Measurements from ENCODE around the gene CHRNB2.
A peak's percentile ranks its signal among the peaks of the same experiment; 100 is the strongest.

Gene CHRNB2

DNA sequence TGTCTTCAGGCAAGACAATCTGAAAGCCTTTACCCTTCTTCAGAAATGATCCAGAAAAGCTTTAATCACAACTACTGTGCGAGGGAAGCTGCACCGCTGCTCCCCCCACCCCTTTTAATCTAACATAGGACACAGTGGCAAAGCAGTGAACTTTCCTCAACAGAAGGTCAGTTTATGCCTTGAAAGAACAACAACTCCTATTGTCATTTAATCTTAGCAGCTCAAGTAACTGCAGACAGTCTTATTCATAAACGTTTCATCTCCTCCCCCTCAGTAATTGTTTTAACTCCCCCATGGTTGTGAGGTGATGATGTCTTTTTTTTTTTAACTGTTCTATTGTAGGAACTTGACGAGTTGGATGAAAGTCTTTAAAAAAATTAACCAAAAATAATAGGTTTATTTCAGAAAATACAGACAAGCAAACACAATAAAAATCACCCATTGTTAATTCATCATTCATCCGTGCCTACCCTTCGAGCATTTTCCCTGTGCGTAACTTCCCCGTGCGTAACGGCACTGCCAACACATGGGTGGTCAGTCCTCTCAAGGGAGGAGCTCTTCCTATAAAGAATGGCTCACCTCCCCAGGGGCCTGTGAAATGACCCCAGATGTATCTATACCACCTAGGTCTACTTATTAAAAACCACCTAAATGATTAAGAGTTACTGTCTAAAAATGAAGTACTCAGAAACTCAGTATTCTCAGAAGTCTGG, 43.7 kb downstream of the CHRNB2 start:
- no peak for DNase-seq

DNA sequence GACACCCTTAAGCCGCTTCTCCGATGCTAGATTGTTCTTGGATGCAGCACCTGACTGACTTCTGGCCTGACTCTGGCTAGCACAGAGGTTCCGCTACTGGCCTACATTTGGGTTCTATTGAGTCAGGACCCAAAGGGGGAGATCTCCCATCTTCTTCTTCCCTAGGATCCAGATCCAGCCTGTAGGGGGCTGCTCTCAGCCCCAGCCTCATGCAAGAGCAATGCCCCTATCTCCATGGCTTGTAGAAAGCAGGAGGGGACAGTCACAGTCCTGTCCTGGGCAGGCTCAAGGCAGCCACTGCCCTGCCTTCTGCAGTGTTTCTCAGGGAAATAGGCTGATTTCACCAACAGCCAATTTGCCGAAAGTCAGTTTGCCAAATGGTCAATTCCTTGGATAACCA, 46.7 kb downstream of the CHRNB2 start:
- DNase-seq = no peak

DNA sequence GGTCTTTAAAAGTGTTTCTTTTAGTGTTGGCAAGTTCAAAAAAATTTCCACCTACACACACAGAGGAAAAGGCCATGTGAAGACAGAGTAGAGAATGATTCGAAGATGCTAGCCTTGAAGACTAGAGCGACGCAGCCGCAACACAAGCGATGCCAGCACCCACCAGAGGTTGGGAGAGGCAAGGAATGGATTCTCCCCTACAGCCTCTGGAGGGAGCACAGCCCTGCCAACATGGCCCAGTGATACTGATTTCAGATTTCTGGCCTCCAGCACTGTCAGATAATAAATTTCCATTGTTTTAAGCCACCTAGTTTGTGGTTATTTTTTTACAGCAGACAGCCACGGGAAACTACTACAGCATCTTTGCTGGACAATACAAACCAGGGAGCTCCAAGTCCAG, 47.3 kb downstream of the CHRNB2 start:
- DNase-seq = no peak

DNA sequence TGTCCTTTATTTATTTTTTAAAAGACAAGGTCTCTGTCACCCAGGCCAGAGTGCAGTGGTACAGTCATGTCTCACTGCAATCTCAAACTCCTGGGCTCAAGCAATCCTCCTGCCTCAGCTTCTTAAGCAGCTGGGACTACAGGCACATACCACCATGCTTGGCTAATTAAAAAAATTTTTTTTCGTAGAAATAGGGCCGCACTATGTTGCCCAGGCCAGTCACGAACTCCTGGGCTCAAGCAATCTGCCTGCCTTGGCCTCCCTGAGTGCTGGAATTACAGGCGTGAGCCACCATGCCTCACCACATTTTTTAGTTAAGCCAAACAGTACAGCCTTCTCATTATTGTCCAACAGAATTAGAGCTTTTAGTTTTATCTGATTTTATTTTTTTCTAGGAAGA, 47.8 kb downstream of the CHRNB2 start:
- DNase-seq = no peak

DNA sequence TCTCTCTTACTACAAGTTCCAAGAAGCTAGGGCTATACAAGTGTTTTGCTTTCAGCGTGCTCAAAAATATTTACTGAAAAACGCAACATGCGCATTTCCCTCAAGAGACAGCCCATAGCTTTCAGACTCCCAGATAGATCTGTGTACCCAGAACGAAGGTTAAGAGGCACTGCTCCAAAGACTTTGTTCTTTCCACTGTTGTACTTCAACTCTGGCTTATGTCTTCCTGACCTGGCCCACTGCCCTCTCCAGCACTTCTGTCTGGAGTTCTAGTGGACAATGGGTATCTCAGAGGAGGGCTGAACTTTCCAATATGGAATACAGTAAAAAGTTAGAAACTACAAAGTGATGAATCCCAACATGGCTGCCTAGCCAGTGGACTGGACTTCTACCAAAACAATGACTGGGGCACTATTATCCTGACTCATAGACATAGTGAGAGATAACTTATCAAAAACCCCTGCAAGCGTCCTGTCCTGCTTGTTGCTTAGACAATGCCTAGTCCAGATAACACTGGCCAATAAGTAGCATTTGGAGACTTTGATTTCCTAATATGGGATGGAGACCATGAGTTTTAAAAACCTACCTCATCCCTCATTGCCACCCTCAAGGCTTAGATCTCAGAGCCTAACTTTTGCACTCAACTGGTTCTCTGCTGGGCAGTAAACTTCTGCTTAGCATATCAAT, 49.2 kb downstream of the CHRNB2 start:
- DNase-seq = no peak

DNA sequence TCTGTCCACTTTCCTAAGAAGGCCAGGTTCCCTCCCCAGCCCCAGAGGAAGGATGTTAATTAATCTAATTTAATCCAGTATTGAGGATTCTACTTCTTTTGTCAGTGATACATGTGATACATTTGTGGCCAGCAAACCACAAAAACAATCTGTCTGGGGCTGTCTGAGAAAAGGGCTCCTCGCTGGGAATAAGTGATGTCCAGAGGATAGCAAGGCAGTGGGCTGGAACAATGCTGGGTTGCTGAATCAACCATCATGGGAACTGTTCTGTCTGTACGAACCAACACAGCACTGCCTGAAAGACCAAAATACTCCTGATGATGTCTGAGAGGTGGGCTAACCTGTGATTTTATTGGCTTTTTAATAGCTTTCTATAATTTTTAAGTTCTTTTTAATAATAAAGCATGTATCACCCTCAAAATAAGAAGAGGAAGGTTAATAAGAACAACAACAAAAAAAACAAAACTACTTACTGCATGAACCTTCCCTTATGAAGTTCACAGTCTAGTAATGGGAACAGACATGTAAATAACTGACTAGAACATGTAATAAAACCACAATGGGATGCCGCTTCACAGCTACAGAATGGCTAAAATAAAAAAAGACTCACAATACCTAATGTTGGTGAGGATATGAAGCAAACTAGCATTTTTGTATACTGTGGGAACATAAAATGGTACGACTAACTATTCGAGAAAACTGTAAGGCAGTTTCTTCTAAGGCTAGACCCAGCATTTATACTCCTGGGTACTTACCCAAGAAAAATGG, 51.8 kb downstream of the CHRNB2 start:
- no peak for DNase-seq

DNA sequence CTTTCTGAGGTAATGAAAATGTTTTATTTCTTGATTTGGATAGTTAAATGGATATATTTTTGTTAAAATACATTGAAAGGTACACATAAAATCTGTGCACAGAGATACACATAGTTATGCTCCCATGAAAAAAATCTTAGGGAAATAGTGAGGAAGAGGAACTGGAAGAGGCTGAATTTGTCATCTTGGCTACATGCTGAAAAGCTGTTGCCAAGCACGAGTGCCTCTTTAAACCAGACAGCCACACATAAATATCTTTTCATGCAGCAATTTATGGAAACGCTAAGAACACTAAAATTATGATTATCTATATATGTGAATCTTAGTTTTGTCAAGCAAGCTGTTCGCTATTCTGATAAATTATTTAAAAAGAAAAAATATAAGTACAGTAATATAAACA, 53.2 kb downstream of the CHRNB2 start:
- no peak for DNase-seq

DNA sequence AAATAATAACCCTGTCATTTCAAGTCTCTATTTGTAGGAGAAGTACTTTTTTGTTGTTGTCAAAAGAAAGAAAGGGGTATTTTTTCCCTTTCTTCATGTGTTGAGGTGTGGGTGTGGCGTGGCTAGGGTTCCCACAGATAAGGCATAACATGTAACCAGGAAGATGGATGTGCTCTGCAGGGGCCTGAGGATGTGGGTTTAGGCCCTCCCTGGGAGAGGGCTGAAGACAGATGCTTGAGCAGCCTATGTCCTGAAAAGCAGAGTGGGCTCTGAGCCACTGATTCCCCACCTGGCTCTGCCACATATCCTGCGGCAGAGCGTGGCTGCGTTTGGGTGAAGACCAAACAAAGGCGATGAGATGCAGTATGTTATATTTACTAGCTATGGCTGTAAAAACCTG, 54.3 kb downstream of the CHRNB2 start:
- DNase-seq = no peak

DNA sequence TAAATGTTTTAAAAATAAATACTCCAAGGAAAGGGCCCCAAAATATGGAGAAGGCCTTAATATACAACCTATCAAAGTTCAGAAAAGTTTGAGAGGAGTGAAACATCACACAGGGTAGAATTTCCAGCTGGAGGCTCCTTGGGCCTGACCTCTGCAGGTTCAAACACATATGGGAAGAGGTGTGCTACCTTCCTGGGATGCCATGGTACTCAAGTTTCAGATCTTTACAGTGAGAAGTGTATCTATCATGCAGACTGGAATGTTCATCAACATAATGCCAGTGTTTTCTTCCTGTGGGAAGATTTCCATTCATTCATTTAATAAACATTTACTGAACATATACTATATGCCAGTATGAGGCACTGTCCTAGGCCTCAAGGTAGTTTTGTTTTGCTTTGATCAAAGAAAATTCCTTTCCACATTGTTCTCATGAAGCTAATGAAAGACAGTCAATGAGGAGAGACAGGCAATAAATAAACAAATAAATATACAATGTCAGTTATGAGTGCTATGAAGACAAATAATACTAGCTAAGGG, 55.0 kb downstream of the CHRNB2 start:
- DNase-seq = no peak

DNA sequence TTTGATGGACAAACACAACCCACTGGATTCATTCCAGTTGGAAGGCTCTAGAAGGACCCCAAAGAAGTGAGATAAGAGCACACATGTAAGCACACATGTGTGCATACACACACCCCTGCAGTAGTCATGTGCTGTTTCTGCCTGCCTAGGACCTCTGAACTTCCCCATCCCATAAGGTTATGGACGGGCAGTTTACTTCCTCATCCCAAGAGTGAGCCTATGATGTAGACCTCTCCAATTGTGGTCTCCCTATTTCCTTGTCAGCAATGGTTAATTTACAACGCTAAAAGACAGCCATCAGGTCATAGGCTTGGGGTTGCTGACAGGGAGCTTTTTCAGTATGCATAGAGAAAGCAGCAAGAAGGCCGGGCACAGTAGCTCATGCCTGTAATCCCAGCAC, 55.8 kb downstream of the CHRNB2 start:
- DNase-seq = no peak

DNA sequence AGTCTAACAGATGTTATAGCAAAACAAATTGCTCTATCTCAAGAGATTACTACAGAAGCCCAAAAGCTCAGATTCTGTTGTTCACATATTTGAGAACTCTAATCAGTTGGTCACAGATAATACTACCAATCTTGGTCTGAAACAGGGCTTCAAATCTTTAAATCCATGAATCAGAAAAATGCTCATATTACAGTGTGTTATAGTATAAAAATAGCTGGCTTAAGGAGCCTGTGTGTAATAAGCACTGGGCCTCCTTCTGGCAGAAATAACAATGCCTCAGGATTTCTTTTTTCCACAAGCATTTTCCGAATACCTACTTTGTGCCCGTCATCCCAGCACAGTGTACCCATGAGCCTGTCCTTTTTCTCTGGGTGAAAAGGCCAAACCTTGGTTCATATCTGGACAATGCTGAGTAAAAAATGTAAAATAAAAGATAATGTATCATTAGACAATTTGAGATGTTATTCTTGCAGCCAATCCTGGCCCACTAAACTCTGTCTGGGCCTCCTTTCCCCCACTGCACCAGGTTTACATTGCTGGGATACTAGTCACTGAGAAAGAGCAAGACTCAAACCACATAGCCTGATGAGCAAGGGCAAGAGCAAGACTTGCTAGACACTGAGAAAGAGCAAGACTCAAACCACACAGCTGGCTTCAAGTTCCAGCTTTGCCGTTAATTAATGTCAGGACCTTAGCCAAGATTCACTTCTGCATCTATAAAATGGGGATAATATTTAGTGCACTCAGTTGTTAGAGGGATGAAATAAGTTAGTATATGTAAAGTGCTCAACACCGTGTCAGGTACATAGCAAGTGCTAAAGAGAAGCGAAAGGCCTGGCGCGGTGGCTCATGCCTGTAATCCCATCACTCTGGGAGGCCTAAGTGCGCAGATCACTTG, 57.4 kb downstream of the CHRNB2 start:
- no peak for DNase-seq

DNA sequence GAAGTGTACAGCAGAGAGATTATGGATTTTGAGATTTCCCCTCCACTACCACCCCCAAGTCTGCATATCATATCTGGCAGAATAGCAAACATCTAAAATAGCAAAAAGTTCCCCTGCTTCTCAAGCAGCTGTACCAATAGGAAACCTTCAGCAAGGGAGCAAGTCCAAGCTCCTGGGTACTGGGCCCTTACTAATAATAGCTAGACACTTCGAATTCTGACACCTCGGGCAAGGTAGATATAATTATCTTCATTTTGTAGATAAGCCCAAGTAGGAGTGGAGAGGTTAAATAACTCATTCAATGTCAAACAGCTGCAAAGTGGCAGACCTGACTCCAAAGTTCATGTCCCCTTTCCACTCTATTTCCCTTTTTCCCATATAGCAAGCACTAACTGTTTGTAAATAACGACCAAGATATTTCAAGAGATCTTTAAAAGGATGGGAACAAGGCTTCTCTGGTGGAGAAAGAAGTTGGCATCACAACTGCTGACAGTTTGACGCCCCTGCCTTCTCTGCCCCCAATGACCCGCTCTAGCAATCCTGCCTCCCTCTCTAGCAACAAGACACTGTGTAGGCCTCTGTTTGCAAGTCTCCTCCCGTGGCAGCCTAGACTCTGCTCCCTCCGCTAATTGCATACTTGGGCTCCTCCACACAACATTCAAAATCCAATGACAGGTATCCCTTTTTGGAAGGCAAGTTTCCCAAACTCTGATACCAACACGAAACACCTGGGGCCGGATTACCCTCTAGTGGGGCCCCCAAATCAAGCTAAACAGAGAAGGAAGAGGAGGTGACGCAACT, 59.1 kb downstream of the CHRNB2 start:
- DNase-seq = peak in 1 of 6 experiments; percentile 57

DNA sequence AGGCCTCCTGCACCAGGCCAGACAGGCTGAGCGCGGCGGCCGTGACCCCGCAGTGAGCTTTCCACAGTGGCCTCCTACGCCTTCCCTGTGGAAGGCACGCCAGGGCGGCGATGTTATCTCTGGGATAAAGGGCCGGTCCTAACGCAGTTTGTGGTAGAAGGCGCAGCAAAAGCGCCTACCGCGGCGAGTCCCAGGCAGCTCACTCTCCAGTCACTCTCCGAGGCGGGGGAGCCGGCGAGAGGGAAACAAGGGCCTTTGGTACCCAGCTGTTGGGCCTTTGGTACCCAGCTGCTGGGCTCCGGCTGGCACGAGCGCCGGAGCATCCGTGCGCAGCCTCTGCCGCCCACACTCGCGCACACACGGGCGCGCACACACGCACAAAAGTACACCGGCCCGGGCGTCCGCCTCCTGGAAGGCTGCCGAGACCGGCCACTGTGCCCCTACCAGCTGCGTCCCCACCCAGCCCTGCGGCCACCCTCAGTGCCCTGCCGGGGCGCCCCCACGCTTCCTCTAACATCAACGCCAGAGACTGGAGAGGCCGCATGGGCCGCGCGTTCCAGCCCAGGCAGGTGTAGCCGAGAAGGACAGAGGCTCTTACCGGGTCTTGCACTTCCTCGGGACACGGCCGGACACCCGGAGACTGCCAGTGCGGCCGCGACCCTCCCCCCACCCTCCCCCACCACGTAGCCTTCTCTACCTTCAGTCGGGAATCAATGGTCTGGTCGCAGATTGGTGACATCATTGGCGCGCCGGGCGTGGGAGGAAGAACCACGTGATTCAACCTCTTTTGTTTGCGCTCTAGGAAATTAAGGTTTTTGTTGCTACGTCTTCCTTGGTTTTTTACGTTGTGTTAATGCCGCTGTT, 59.9 kb downstream of the CHRNB2 start:
- peak; percentile 82 to 92 (median 86) for DNase-seq

DNA sequence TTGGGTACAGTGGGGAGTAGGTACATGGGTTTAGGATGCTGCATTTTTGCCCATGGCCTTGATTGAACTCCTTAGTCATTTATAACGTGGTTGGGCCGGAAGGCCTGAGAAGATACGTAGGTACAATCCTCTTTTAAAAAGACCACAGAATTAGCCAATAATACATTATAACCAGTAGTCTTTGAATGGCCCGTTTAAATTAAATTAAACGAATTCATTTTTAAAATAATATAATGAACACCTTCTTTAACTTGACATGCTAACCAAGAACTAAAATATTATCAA, 60.5 kb downstream of the CHRNB2 start:
- no peak for DNase-seq

DNA sequence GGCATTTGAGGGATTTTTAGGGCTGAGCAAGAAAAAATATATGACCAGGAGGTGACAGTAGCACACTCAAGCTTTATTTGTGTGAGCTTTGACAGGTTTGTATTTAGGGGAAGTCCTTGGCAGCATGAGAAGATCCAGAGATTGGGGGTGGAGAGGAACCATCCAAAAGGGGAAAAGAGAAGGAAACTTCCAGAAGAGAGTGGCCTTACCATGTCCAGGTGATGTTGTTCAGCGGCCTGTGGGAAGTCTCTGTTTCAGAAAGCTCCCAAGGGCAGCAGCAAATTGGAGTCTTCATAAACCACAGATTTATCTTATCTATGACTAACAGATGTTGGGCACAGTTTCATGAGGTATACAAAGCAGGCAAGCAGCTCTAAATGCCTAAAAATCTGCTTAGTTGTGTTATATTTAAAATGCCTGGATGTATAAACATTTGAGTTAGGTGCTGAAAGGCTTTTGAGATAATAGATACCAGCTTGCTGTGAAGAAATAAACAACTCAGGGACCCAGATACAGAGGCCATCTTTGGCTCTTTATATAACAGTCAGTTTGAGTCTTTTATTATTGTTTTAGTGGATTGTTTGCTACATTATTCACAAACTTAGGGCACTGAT, 61.6 kb downstream of the CHRNB2 start:
- DNase-seq = no peak
